ENCODE measurements around the gene CTCF. TPM values are rescaled to one million over a fixed set of nuclear protein-coding genes. Genes with fewer than 3 reads are reported as not detected.

CTCF gene
- total and polyA plus RNA-seq, 10 of the 15 experiments (the other 5 are each of a cell fraction or from before 2014, with no cell fraction given), result 9.1 to 55.0 (median 41.8) TPM

DNA sequence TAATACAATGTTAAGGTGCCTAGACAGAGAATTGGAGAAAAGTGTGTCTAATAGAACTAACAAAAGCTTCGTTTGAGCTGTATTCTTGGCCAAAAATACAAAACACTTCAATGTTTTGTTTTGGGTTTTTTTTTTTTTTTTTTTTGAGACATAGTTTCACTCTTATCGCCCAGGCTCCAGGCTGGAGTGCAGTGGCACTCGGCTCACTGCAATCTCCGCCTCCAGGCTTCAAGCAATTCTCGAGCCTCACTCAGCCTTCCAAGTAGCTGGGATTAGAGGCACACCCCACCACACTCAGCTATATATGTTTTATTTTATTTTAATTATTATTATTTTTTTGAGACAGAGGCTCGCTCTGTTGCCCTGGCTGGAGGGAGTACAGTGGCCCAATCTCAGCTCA lies 44.3 kb downstream of the CTCF start:
- Histone ChIP-seq H3K9me3 (replicated peaks; ENCODE audit: control insufficient read depth, insufficient read depth, low read length) (no peaks in the 10 kb centered on the region), H3K27ac (ENCODE audit: control insufficient read depth, insufficient read depth) (no peak overlapping the region), H3K4me2 (ENCODE audit: control insufficient read depth, insufficient read depth) (no peak overlapping the region), H4K20me1 (ENCODE audit: control insufficient read depth, insufficient read depth) (no peaks in the 10 kb centered on the region), H3K4me3 (no peak overlapping the region), H3K4me1 (ENCODE audit: control insufficient read depth, insufficient read depth, low read length) (no peaks in the 10 kb centered on the region), H3K79me2 (ENCODE audit: control insufficient read depth, insufficient read depth, low read length) (peaks cover 16% of the 10 kb centered on the region), H3K36me3 (ENCODE audit: control insufficient read depth in 2 of 2, insufficient read depth in 2 of 2, low read length in 1 of 2) (peaks cover 4 to 12% of the 10 kb centered on the region in 2 experiments), H2AFZ (ENCODE audit: control insufficient read depth, low read depth, low read length) (no peak overlapping the region), H3K27me3 (replicated peaks in 1 of 2; ENCODE audit: control insufficient read depth in 2 of 2, insufficient read depth in 2 of 2, low read length in 1 of 2) (no peaks in the 10 kb centered on the region), H3K9ac (ENCODE audit: control insufficient read depth, insufficient read depth, low read length) (no peak overlapping the region)
- intact Hi-C loops (cut with micrococcal nuclease; ENCODE audit: unreplicated experiment), result no loop called here
- DNase-seq (ENCODE audit: low read depth, low spot score) (no peak), ATAC-seq (no peak), FAIRE-seq (no peak)
- in situ Hi-C loops (cut with MboI), result no loop called here
- TF ChIP-seq SPI1 (IDR thresholded peaks at IDR 0.05; ENCODE audit: borderline replicate concordance, insufficient read depth, low read depth, low read length) (no peak), SUZ12 (IDR thresholded peaks at IDR 0.05; ENCODE audit: unreplicated experiment) (no peak), IKZF1 (conservative IDR thresholded peaks at IDR 0.05) (no peak), CEBPB (IDR thresholded peaks at IDR 0.05; ENCODE audit: borderline replicate concordance in 1 of 2, low read depth in 2 of 2, low read length in 2 of 2) (no peak), SMARCA5 (IDR thresholded peaks at IDR 0.05) (no peak), RB1 (IDR thresholded peaks at IDR 0.05; ENCODE audit: borderline replicate concordance) (no peak), SMC3 (IDR thresholded peaks at IDR 0.05; ENCODE audit: borderline replicate concordance, low read length) (no peak), EGR1 (IDR thresholded peaks at IDR 0.05; ENCODE audit: borderline replicate concordance in 1 of 2, low read depth in 2 of 2, low read length in 2 of 2) (no peak)
- TF ChIP-seq, protein P1, sequence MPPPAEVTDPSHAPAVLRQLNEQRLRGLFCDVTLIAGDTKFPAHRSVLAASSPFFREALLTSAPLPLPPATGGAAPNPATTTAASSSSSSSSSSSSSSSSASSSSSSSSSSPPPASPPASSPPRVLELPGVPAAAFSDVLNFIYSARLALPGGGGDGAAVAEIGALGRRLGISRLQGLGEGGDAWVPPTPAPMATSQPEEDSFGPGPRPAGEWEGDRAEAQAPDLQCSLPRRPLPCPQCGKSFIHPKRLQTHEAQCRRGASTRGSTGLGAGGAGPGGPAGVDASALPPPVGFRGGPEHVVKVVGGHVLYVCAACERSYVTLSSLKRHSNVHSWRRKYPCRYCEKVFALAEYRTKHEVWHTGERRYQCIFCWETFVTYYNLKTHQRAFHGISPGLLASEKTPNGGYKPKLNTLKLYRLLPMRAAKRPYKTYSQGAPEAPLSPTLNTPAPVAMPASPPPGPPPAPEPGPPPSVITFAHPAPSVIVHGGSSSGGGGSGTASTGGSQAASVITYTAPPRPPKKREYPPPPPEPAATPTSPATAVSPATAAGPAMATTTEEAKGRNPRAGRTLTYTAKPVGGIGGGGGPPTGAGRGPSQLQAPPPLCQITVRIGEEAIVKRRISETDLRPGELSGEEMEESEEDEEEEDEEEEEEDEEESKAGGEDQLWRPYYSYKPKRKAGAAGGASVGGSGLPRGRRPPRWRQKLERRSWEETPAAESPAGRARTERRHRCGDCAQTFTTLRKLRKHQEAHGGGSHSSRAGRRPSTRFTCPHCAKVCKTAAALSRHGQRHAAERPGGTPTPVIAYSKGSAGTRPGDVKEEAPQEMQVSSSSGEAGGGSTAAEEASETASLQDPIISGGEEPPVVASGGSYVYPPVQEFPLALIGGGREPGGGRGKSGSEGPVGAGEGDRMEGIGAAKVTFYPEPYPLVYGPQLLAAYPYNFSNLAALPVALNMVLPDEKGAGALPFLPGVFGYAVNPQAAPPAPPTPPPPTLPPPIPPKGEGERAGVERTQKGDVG (CRISPR knock-in tag; IDR thresholded peaks at IDR 0.05), result no peak
- ChIA-PET RAD21 (ENCODE audit: unreplicated experiment) (interaction anchor here (0.6 to 1.3 kb wide), 2 partner anchors 35 to 39 kb away, joined by 3 read pairs; no protein-coding TSS in a partner anchor), SMC1A (ENCODE audit: uncharacterized antibody, unreplicated experiment) (no interaction called here), CTCF (interaction anchor here (0.6 to 0.7 kb wide), 3 partner anchors 12 to 559 kb away, joined by 3 to 4 read pairs (median 4); no protein-coding TSS in a partner anchor), POLR2A (no interaction called here)
- no TSS peak for BruUV-seq (replicated peaks)
- WGBS (ENCODE audit: insufficient coverage, insufficient replicate concordance, low lambda C conversion rate, missing lambda C conversion rate), result 88% methylated on average over 6 of the region's 6 CpGs
